Gastrocnemius medialis (tissue), 4 donors: Measurements from ENCODE around the gene MRAP2. TPM values are rescaled to one million over a fixed set of nuclear protein-coding genes. Genes with fewer than 3 reads are reported as not detected.
A peak's percentile ranks its signal among the peaks of the same experiment; 100 is the strongest.
"Not testable (repeated sequence)": the region's sequence is repeated elsewhere in the genome, so short reads cannot be mapped to it uniquely, and the experiment has no call there.

ENCODE experiments used
- ATAC-seq, 2 donors: fragments of 150-250 bp; one replicate each; pipeline ENCODE4 v1.9.1; 2016
- DNase-seq, 2 donors: peaks; one replicate each; pipeline ENCODE4 v3.0.0-alpha.2; 2019
- H3K27ac ChIP-seq, 4 donors: fragments of 200-600 bp; sonication (generic); 1 replicate in 1 of 4; 2 replicates in 3 of 4; pipeline ENCODE4 v1.5.1; 2016 to 2018; ENCODE audit warnings: mild to moderate bottlenecking in 2 of 4, moderate library complexity in 1 of 4
- H3K27me3 ChIP-seq, 3 donors: fragments of 200-600 bp; sonication (generic) in 2 of 3; 1 replicate in 1 of 3; 2 replicates in 2 of 3; pipeline versions ENCODE4 v1.5.1 to v1.6.0; 2016 to 2019; ENCODE audit warnings: mild to moderate bottlenecking in 1 of 3, moderate library complexity in 1 of 3
- H3K36me3 ChIP-seq, 2 donors: fragments of 200-600 bp; sonication (generic) in 1 of 2; one replicate each; pipeline ENCODE4 v1.5.1; 2017 to 2018
- H3K4me1 ChIP-seq, 2 donors: fragments of 200-600 bp; sonication (generic) in 1 of 2; one replicate each; pipeline ENCODE4 v1.5.1; 2016 to 2017; ENCODE audit warnings: mild to moderate bottlenecking in 2 of 2
- H3K4me3 ChIP-seq, 4 donors: fragments of 200-600 bp; sonication (generic) in 3 of 4; 1 replicate in 1 of 4; 2 replicates in 3 of 4; pipeline ENCODE4 v1.5.1; 2016 to 2019; ENCODE audit warnings: mild to moderate bottlenecking in 2 of 4
- H3K9me3 ChIP-seq, 3 donors: fragments of 200-600 bp; sonication (generic) in 2 of 3; 1 replicate in 1 of 3; 2 replicates in 2 of 3; pipeline ENCODE4 v1.5.1; 2016 to 2019
- CTCF ChIP-seq, 5 experiments: fragments of 450-650 bp in 3 of 5; fragments of 200-600 bp in 2 of 5; sonication (generic) in 2 of 5; IDR thresholded peaks in 4 of 5; conservative IDR thresholded peaks in 1 of 5; 1 replicate in 4 of 5; 2 replicates in 1 of 5; pipeline ENCODE4 v1.5.1; 2016 to 2019; ENCODE audit warnings: antibody characterized with exemption in 5 of 5, mild to moderate bottlenecking in 3 of 5, moderate library complexity in 3 of 5
- POLR2A ChIP-seq, 2 donors: fragments of 450-650 bp; IDR thresholded peaks; one replicate each; pipeline ENCODE4 v1.6.1; 2017; ENCODE audit warnings: antibody characterized with exemption in 2 of 2, mild to moderate bottlenecking in 2 of 2, moderate library complexity in 2 of 2
- in situ Hi-C, 4 donors: fragments of 200-750 bp; cut with MboI; loops; one replicate each; pipeline versions ENCODE4 v1.15.0 to v1.8.0; 2017; ENCODE audit warnings: low sequenced_read_pairs in 4 of 4
- intact Hi-C: fragments of 100-400 bp; cut with DNase I; formaldehyde crosslinking; loops from one replicate; pipeline ENCODE4 v1.15.1; 2023; ENCODE audit warnings: low total_unique reads
- total RNA-seq, 4 donors: library from RNA; depleted of rRNA; stranded (reverse); fragments of >200 nt; gene quantifications; one replicate each; pipeline versions ENCODE4 v1.1.0 to v1.2.3, GENCODE V29; 2016

The MRAP2 gene
- total RNA-seq, 4 donors from 2014 or later, result 0.29 TPM; not detected in 3

DNA sequence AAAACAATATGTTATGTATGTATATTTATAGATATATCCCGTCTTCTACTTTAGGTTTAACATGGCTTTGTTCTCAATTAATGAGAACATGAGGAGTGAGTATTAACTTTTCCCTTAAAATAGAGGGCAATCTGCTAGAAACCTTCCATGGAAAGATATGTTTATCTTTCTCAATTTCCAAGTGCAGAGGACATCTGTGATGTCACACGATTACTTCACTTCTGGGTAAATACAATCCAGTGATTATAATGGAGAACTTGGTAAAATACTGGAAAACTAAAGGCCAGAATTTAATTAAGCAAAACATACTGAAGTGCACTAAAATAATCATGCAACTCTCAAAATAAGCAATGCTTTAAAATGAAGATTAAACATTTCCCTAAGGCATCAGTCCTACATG, 11.9 kb upstream of the MRAP2 start:
- intact Hi-C loops (no loop called here), in situ Hi-C loops (no loop called here)
- Histone ChIP-seq H3K4me1 (no peaks in the 10 kb centered on the region), H3K27me3 (peaks cover 0 to 2% (median 0%) of the 10 kb centered on the region in 3 donors), H3K4me3 (no peak overlapping the region), H3K36me3 (no peaks in the 10 kb centered on the region), H3K27ac (no peak overlapping the region), H3K9me3 (no peaks in the 10 kb centered on the region)
- TF ChIP-seq CTCF (IDR thresholded peaks at IDR 0.05 in 4 of 5, conservative IDR thresholded peaks at IDR 0.05 in 1 of 5) (no peak), POLR2A (IDR thresholded peaks at IDR 0.05) (no peak)
- no peak for DNase-seq
- no peak for ATAC-seq

GRCh38 chr6:84026721-84027164, 6.8 kb upstream of the MRAP2 start:
- DNase-seq (no peak), ATAC-seq (no peak)
- H3K27me3 ChIP-seq, result no peaks in the 10 kb centered on the region
- no peaks in the 10 kb centered on the region for H3K36me3 ChIP-seq
- no peak for TF ChIP-seq CTCF (IDR thresholded peaks at IDR 0.05 in 4 of 5, conservative IDR thresholded peaks at IDR 0.05 in 1 of 5)
- no peak for TF ChIP-seq POLR2A (IDR thresholded peaks at IDR 0.05)
- H3K9me3 ChIP-seq, result no peaks in the 10 kb centered on the region
- no peak overlapping the region for H3K4me3 ChIP-seq
- H3K27ac ChIP-seq, result no peak overlapping the region
- no peaks in the 10 kb centered on the region for H3K4me1 ChIP-seq
- in situ Hi-C loops (no loop called here), intact Hi-C loops (no loop called here)

DNA sequence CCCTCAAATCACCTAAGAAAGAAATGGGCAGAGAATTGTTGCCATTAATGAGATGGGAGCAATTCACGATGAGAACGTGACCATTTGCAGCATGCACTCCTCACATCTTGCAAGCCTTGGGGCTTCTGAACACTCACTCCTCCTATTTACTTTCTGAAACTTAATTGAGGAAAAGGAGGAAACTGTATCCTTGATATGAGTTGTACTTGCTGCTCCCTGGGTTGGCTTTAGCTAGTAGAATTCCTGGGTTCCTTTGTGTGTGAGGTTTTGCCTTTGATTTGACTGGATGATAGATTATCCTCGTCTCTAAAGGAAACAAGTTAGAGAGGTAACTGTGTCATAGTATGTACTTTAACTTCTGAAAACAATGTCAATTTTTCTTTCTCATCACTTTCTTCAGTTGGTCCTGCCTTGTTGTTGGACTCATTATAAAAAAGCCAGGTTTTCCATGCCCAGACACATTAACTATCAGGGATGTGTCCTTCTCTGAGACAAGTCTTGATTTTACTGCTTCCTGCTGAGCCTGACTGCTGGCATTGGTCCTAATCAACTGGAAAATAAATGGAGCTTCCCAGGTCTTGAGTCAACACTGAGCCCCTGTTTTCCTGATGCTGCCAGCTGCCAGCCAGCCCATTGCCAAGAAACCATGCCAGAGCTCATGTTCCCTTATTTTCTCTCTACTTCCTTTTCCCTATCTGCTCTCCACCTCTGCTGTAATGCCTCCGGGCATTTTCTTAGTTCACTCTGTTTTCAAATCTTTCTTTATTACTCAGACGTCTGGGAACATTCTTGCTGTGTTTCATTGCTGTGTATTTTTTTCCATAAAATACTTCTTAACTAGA, 6.0 kb upstream of the MRAP2 start:
- Histone ChIP-seq H3K27me3 (no peaks in the 10 kb centered on the region), H3K27ac (no peak overlapping the region), H3K36me3 (no peaks in the 10 kb centered on the region), H3K4me1 (no peaks in the 10 kb centered on the region), H3K4me3 (no peak overlapping the region), H3K9me3 (no peaks in the 10 kb centered on the region)
- DNase-seq, result peak in 1 of 2 donors; percentile 25
- in situ Hi-C loops, result no loop called here
- peak; percentile 27 to 45 for ATAC-seq
- TF ChIP-seq CTCF (IDR thresholded peaks at IDR 0.05 in 4 of 5, conservative IDR thresholded peaks at IDR 0.05 in 1 of 5) (no peak), POLR2A (IDR thresholded peaks at IDR 0.05) (no peak)
- intact Hi-C loops, result no loop called here

- no peaks in the 10 kb centered on the region for H3K9me3 ChIP-seq
- H3K27ac ChIP-seq, result no peak overlapping the region
- no peak for TF ChIP-seq CTCF (IDR thresholded peaks at IDR 0.05 in 4 of 5, conservative IDR thresholded peaks at IDR 0.05 in 1 of 5)
- TF ChIP-seq POLR2A (IDR thresholded peaks at IDR 0.05), result no peak
- intact Hi-C loops, result no loop called here
- no peaks in the 10 kb centered on the region for H3K36me3 ChIP-seq
- DNase-seq (no peak), ATAC-seq (no peak)
- H3K27me3 ChIP-seq, result no peaks in the 10 kb centered on the region
- no peaks in the 10 kb centered on the region for H3K4me1 ChIP-seq
- in situ Hi-C loops, result no loop called here
- H3K4me3 ChIP-seq, result no peak overlapping the region
Measured at GRCh38 chr6:84028350-84028749, 5.2 kb upstream of the MRAP2 start.

GRCh38 chr6:84032000-84032399, 1.6 kb upstream of the MRAP2 start:
- DNase-seq, H3K4me1 ChIP-seq, H3K27ac ChIP-seq, H3K36me3 ChIP-seq, in situ Hi-C loops, ATAC-seq, H3K4me3 ChIP-seq, H3K9me3 ChIP-seq, intact Hi-C loops: not testable (repeated sequence)
- peaks cover 0 to 14% (median 3%) of the 10 kb centered on the region in 3 donors for H3K27me3 ChIP-seq
